GM19238 (cell line): ENCODE measurements around the gene ALDH3B2.
"Not testable (repeated sequence)": the region's sequence is repeated elsewhere in the genome, so short reads cannot be mapped to it uniquely, and the experiment has no call there.

Experiments
- DNase-seq: peaks from one replicate; pipeline ENCODE4 v3.0.0; 2011; ENCODE audit warnings: low spot score; ENCODE audit not compliant: insufficient read length

ALDH3B2 gene

GRCh38 chr11:67662835-67663531, 11.4 kb downstream of the ALDH3B2 start:
- no peak for DNase-seq

GRCh38 chr11:67662142-67662834, 12.1 kb downstream of the ALDH3B2 start:
- DNase-seq, result no peak

GRCh38 chr11:67660752-67661151, 13.7 kb downstream of the ALDH3B2 start:
- not testable (repeated sequence) for DNase-seq

GRCh38 chr11:67659651-67660165, 14.7 kb downstream of the ALDH3B2 start:
- not testable (repeated sequence) for DNase-seq

GRCh38 chr11:67657300-67657699, 17.1 kb downstream of the ALDH3B2 start:
- DNase-seq, result no peak

- DNase-seq, result no peak
Measured at GRCh38 chr11:67656278-67656922, 18.0 kb downstream of the ALDH3B2 start.

- no peak for DNase-seq
Measured at GRCh38 chr11:67654225-67654624, 20.2 kb downstream of the ALDH3B2 start.

- DNase-seq, result no peak
Measured at GRCh38 chr11:67652965-67653845, 21.2 kb downstream of the ALDH3B2 start.

- no peak for DNase-seq
Measured at GRCh38 chr11:67651976-67652781, 22.2 kb downstream of the ALDH3B2 start.

- no peak for DNase-seq
Measured at GRCh38 chr11:67649634-67650510, 24.6 kb downstream of the ALDH3B2 start.

GRCh38 chr11:67648796-67649613, 25.4 kb downstream of the ALDH3B2 start:
- DNase-seq, result no peak

- DNase-seq, result peak; percentile 75
Measured at GRCh38 chr11:67648140-67648795, 26.2 kb downstream of the ALDH3B2 start.

- DNase-seq, result no peak
Measured at GRCh38 chr11:67647471-67647870, 27.0 kb downstream of the ALDH3B2 start.

- DNase-seq, result peak; percentile 54
Measured at GRCh38 chr11:67646535-67647336, 27.7 kb downstream of the ALDH3B2 start.

GRCh38 chr11:67645521-67646461, 28.6 kb downstream of the ALDH3B2 start:
- DNase-seq, result peak; percentile 6
